Measurements from ENCODE around the gene ATR. TPM values are rescaled to one million over a fixed set of nuclear protein-coding genes. Genes with fewer than 3 reads are reported as not detected.

ATR gene
- total RNA-seq, 4 donors from 2014 or later = 15.0 to 36.0 (median 15.9) TPM

DNA sequence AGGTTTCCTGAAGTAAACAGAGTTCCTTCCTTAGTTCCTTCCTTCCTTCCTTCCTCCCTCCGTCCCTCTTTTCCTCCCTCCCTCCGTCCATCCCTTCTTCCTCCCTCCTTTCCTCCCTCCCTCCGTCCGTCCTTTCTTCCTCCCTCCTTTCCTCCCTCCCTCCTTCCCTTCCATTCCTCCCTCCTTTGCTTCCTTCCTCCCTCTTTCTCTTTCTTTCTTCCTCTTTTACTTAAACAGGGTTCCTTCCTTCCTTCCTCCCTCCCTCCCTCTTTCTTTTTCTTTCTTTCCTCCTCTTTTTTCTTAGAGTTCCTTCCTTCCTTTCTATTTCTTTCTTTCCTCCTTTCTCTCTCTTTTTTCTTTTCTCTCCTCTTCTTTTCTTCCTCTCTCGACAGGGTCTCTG, 35.2 kb downstream of the ATR start:
- no peak overlapping the region for H3K27ac ChIP-seq
- no peak for DNase-seq (ENCODE audit: low spot score in 2 of 2)
- H3K9me3 ChIP-seq = no peaks in the 10 kb centered on the region
- TF ChIP-seq EP300 (IDR thresholded peaks at IDR 0.05) (no peak), POLR2A (IDR thresholded peaks at IDR 0.05) (no peak), POLR2AphosphoS5 (IDR thresholded peaks at IDR 0.05) (no peak)
- TF ChIP-seq, protein P1, sequence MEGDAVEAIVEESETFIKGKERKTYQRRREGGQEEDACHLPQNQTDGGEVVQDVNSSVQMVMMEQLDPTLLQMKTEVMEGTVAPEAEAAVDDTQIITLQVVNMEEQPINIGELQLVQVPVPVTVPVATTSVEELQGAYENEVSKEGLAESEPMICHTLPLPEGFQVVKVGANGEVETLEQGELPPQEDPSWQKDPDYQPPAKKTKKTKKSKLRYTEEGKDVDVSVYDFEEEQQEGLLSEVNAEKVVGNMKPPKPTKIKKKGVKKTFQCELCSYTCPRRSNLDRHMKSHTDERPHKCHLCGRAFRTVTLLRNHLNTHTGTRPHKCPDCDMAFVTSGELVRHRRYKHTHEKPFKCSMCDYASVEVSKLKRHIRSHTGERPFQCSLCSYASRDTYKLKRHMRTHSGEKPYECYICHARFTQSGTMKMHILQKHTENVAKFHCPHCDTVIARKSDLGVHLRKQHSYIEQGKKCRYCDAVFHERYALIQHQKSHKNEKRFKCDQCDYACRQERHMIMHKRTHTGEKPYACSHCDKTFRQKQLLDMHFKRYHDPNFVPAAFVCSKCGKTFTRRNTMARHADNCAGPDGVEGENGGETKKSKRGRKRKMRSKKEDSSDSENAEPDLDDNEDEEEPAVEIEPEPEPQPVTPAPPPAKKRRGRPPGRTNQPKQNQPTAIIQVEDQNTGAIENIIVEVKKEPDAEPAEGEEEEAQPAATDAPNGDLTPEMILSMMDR (IDR thresholded peaks at IDR 0.05) = no peak
- 89% methylated on average over 5 of the region's 5 CpGs for WGBS
- H3K27me3 ChIP-seq = no peaks in the 10 kb centered on the region
- H3K4me1 ChIP-seq = no peaks in the 10 kb centered on the region
- H3K36me3 ChIP-seq = peaks cover 16% of the 10 kb centered on the region
- no peak overlapping the region for H3K4me3 ChIP-seq

DNA sequence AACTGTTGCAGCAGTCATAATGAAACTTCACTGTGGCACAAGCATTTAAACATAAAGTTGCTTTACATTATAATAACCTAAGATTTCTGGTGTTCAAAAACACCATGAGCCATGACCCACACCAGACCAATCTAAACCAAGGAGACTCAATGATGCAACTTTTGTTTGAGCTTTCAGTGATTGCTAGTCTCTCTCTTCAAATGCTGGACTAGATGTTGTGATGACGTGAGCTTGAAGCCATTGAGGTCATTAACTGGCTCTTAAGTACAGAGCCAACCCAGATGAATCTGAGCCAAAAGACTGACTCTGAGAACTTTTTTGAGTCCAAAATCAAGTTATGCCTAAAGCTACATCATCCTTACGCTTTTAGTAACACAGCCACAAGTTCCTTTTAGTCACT, 36.5 kb downstream of the ATR start:
- Histone ChIP-seq H3K4me3 (no peak overlapping the region), H3K4me1 (no peaks in the 10 kb centered on the region), H3K27me3 (no peaks in the 10 kb centered on the region), H3K27ac (no peak overlapping the region), H3K36me3 (peaks cover 14% of the 10 kb centered on the region), H3K9me3 (no peaks in the 10 kb centered on the region)
- no peak for TF ChIP-seq POLR2AphosphoS5 (IDR thresholded peaks at IDR 0.05)
- no peak for TF ChIP-seq POLR2A (IDR thresholded peaks at IDR 0.05)
- TF ChIP-seq, protein P1 (IDR thresholded peaks at IDR 0.05) = no peak
- TF ChIP-seq EP300 (IDR thresholded peaks at IDR 0.05) = no peak
- 96% methylated on average over 2 of the region's 2 CpGs for WGBS
- DNase-seq (ENCODE audit: low spot score in 2 of 2) = no peak

DNA sequence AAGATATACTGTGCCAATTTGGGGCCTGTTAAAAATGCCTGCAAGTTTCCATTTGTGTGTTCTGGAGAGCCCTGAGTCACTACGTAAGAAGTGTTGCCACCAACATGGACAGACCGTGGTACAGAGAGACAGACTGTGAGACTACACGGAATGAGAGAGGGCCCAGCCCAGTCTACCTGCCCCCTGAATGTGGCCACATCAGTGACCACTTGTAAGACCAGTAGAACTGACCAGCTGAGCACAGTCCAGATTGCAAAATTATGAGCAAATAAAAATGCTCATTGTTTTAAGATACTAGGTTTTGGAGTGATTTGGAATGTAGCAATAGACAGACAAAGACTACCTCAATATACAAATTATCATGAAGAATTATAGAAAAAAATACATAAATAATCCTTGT, 42.0 kb downstream of the ATR start:
- no peak for DNase-seq (ENCODE audit: low spot score in 2 of 2)
- WGBS = 90% methylated on average over 3 of the region's 3 CpGs
- Histone ChIP-seq H3K36me3 (peaks cover 59% of the 10 kb centered on the region), H3K9me3 (no peaks in the 10 kb centered on the region), H3K4me1 (no peaks in the 10 kb centered on the region), H3K27me3 (no peaks in the 10 kb centered on the region), H3K4me3 (no peak overlapping the region), H3K27ac (no peak overlapping the region)
- TF ChIP-seq, protein P1 (IDR thresholded peaks at IDR 0.05) = no peak
- no peak for TF ChIP-seq POLR2A (IDR thresholded peaks at IDR 0.05)
- no peak for TF ChIP-seq POLR2AphosphoS5 (IDR thresholded peaks at IDR 0.05)
- no peak for TF ChIP-seq EP300 (IDR thresholded peaks at IDR 0.05)

DNA sequence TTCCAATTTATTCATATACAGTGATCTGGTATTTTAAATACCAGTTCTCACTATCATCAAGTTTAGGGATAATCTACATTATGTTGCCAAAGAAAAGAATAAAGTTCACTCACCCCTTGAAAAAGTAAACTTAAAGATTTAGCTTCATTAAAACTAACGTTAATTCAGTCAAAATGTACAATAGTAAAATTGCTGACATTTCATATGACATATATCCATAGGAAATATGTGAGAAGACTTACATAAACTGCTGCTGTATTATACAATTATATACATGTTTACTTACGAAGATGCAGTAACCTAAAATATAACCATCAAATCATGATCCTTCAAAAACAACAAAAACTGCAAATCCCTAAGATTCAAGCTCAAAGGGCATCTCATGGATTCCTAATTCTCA, 44.0 kb downstream of the ATR start:
- H3K4me3 ChIP-seq = no peak overlapping the region
- WGBS = 97% methylated on average over 2 of the region's 2 CpGs
- TF ChIP-seq EP300 (IDR thresholded peaks at IDR 0.05) = no peak
- TF ChIP-seq POLR2A (IDR thresholded peaks at IDR 0.05) = no peak
- TF ChIP-seq, protein P1 (IDR thresholded peaks at IDR 0.05) = no peak
- TF ChIP-seq POLR2AphosphoS5 (IDR thresholded peaks at IDR 0.05) = no peak
- DNase-seq (ENCODE audit: low spot score in 2 of 2) = no peak
- H3K9me3 ChIP-seq = no peaks in the 10 kb centered on the region
- no peaks in the 10 kb centered on the region for H3K27me3 ChIP-seq
- H3K27ac ChIP-seq = no peak overlapping the region
- no peaks in the 10 kb centered on the region for H3K4me1 ChIP-seq
- H3K36me3 ChIP-seq = peaks cover 59% of the 10 kb centered on the region

DNA sequence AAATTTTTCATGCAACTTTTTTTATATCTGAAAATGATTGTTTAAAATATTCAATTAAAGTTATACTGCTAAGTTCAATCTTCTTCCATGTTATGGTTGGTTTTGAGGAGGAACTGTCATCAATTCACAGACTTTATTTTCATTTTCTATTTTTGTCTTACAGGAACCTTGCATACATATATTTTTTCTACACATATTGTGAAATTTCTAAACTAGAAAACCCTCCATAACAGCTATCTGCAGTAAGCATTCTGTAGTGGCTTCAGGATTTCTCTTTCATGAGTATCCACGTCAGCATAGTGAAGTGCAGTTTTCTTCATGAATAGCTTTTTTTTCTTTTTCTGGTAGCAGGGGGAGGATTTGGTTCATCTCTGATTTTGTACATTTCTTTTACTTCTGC, 48.2 kb downstream of the ATR start:
- DNase-seq (ENCODE audit: low spot score in 2 of 2) = no peak
- Histone ChIP-seq H3K27ac (no peak overlapping the region), H3K36me3 (peaks cover 35% of the 10 kb centered on the region), H3K4me1 (no peaks in the 10 kb centered on the region), H3K9me3 (no peaks in the 10 kb centered on the region), H3K27me3 (no peaks in the 10 kb centered on the region), H3K4me3 (no peak overlapping the region)
- WGBS = 90% methylated on average over 1 of the region's 1 CpG
- TF ChIP-seq, protein P1 (IDR thresholded peaks at IDR 0.05) = no peak
- TF ChIP-seq EP300 (IDR thresholded peaks at IDR 0.05) = no peak
- no peak for TF ChIP-seq POLR2AphosphoS5 (IDR thresholded peaks at IDR 0.05)
- no peak for TF ChIP-seq POLR2A (IDR thresholded peaks at IDR 0.05)
